ENCODE results near the gene BRD3.
"Not testable (repeated sequence)": the region's sequence is repeated elsewhere in the genome, so short reads cannot be mapped to it uniquely, and the experiment has no call there.

BRD3 gene

GRCh38 chr9:134083451-134083850, 15.6 kb upstream of the BRD3 start:
- H3K18ac ChIP-seq (ENCODE audit: low read length): no peak overlapping the region
- H2BK5ac ChIP-seq (ENCODE audit: low read length): no peak overlapping the region
- H2BK15ac ChIP-seq (replicated peaks; ENCODE audit: low read depth): no peak overlapping the region
- no peaks in the 10 kb centered on the region for H3K79me2 ChIP-seq (ENCODE audit: control insufficient read depth, insufficient read depth, low read length)
- H3K27me3 ChIP-seq (ENCODE audit: insufficient read depth, low read length, poor library complexity): peaks cover 2% of the 10 kb centered on the region
- no peak overlapping the region for H3K4ac ChIP-seq (ENCODE audit: low read depth, low read length)
- H3K4me3 ChIP-seq (ENCODE audit: low read length): no peak overlapping the region
- H3K9ac ChIP-seq (ENCODE audit: low read length): no peak overlapping the region
- H3K27ac ChIP-seq (ENCODE audit: low read depth, low read length): no peak overlapping the region
- H4K5ac ChIP-seq (ENCODE audit: low read length): no peak overlapping the region
- H4K8ac ChIP-seq (ENCODE audit: low read depth, low read length): no peak overlapping the region
- no peak for DNase-seq
- no peaks in the 10 kb centered on the region for H3K4me1 ChIP-seq (ENCODE audit: control insufficient read depth, low read depth, low read length)
- H3K56ac ChIP-seq (ENCODE audit: low read length): no peak overlapping the region
- no peaks in the 10 kb centered on the region for H3K36me3 ChIP-seq (ENCODE audit: control insufficient read depth, insufficient read depth, low read length)
- no peak overlapping the region for H2AK5ac ChIP-seq (ENCODE audit: low read length)
- H3K23ac ChIP-seq (ENCODE audit: low read length): no peak overlapping the region
- no peak overlapping the region for H3K4me2 ChIP-seq (ENCODE audit: low read length)
- H3K79me1 ChIP-seq (ENCODE audit: low read length): no peaks in the 10 kb centered on the region
- H2BK120ac ChIP-seq (ENCODE audit: low read depth, low read length): no peak overlapping the region
- WGBS (ENCODE audit: extremely low coverage, insufficient coverage, low lambda C conversion rate): no CpG with 5 or more reads among the region's 2 CpGs

- Histone ChIP-seq H2BK120ac (ENCODE audit: low read depth, low read length) (no peak overlapping the region), H2BK15ac (replicated peaks; ENCODE audit: low read depth) (no peak overlapping the region), H3K27me3 (ENCODE audit: insufficient read depth, low read length, poor library complexity) (no peaks in the 10 kb centered on the region), H4K5ac (ENCODE audit: low read length) (no peak overlapping the region), H3K79me2 (ENCODE audit: control insufficient read depth, insufficient read depth, low read length) (no peaks in the 10 kb centered on the region), H3K18ac (ENCODE audit: low read length) (no peak overlapping the region), H3K4me3 (ENCODE audit: low read length) (no peak overlapping the region), H3K4me2 (ENCODE audit: low read length) (no peak overlapping the region), H3K9ac (ENCODE audit: low read length) (no peak overlapping the region), H3K27ac (ENCODE audit: low read depth, low read length) (no peak overlapping the region), H2AK5ac (ENCODE audit: low read length) (no peak overlapping the region), H3K4me1 (ENCODE audit: control insufficient read depth, low read depth, low read length) (no peaks in the 10 kb centered on the region), H3K4ac (ENCODE audit: low read depth, low read length) (no peak overlapping the region), H2BK5ac (ENCODE audit: low read length) (no peak overlapping the region), H3K56ac (ENCODE audit: low read length) (no peak overlapping the region), H3K23ac (ENCODE audit: low read length) (no peak overlapping the region), H3K36me3 (ENCODE audit: control insufficient read depth, insufficient read depth, low read length) (no peaks in the 10 kb centered on the region), H4K8ac (ENCODE audit: low read depth, low read length) (no peak overlapping the region), H3K79me1 (ENCODE audit: low read length) (no peaks in the 10 kb centered on the region)
- WGBS (ENCODE audit: extremely low coverage, insufficient coverage, low lambda C conversion rate): no CpG with 5 or more reads among the region's 1 CpG
- DNase-seq: no peak
Observed at GRCh38 chr9:134076644-134077043, 8.8 kb upstream of the BRD3 start.

GRCh38 chr9:134075689-134076088, 7.9 kb upstream of the BRD3 start:
- not testable (repeated sequence) for H3K18ac ChIP-seq (ENCODE audit: low read length); H3K4me3 ChIP-seq (ENCODE audit: low read length); H3K4me2 ChIP-seq (ENCODE audit: low read length); H3K56ac ChIP-seq (ENCODE audit: low read length); H3K79me2 ChIP-seq (ENCODE audit: control insufficient read depth, insufficient read depth, low read length); DNase-seq; H2BK15ac ChIP-seq (replicated peaks; ENCODE audit: low read depth); H2AK5ac ChIP-seq (ENCODE audit: low read length); H4K5ac ChIP-seq (ENCODE audit: low read length); H2BK5ac ChIP-seq (ENCODE audit: low read length); H4K8ac ChIP-seq (ENCODE audit: low read depth, low read length); H2BK120ac ChIP-seq (ENCODE audit: low read depth, low read length); H3K79me1 ChIP-seq (ENCODE audit: low read length); H3K4me1 ChIP-seq (ENCODE audit: control insufficient read depth, low read depth, low read length); H3K36me3 ChIP-seq (ENCODE audit: control insufficient read depth, insufficient read depth, low read length); H3K27me3 ChIP-seq (ENCODE audit: insufficient read depth, low read length, poor library complexity); H3K23ac ChIP-seq (ENCODE audit: low read length); H3K4ac ChIP-seq (ENCODE audit: low read depth, low read length); H3K9ac ChIP-seq (ENCODE audit: low read length); H3K27ac ChIP-seq (ENCODE audit: low read depth, low read length)
- WGBS (ENCODE audit: extremely low coverage, insufficient coverage, low lambda C conversion rate): no CpG with 5 or more reads among the region's 31 CpGs

GRCh38 chr9:134073500-134073899, 5.7 kb upstream of the BRD3 start:
- Histone ChIP-seq H3K4me1 (ENCODE audit: control insufficient read depth, low read depth, low read length) (no peaks in the 10 kb centered on the region), H3K27ac (ENCODE audit: low read depth, low read length) (no peak overlapping the region), H3K79me2 (ENCODE audit: control insufficient read depth, insufficient read depth, low read length) (no peaks in the 10 kb centered on the region), H3K56ac (ENCODE audit: low read length) (no peak overlapping the region), H4K5ac (ENCODE audit: low read length) (no peak overlapping the region), H3K23ac (ENCODE audit: low read length) (no peak overlapping the region), H3K4me3 (ENCODE audit: low read length) (no peak overlapping the region), H3K9ac (ENCODE audit: low read length) (no peak overlapping the region), H3K4ac (ENCODE audit: low read depth, low read length) (no peak overlapping the region), H2BK15ac (replicated peaks; ENCODE audit: low read depth) (no peak overlapping the region), H3K18ac (ENCODE audit: low read length) (no peak overlapping the region), H2AK5ac (ENCODE audit: low read length) (no peak overlapping the region), H2BK5ac (ENCODE audit: low read length) (no peak overlapping the region), H3K27me3 (ENCODE audit: insufficient read depth, low read length, poor library complexity) (no peaks in the 10 kb centered on the region), H3K4me2 (ENCODE audit: low read length) (no peak overlapping the region), H2BK120ac (ENCODE audit: low read depth, low read length) (no peak overlapping the region), H3K79me1 (ENCODE audit: low read length) (no peaks in the 10 kb centered on the region), H3K36me3 (ENCODE audit: control insufficient read depth, insufficient read depth, low read length) (no peaks in the 10 kb centered on the region), H4K8ac (ENCODE audit: low read depth, low read length) (no peak overlapping the region)
- no CpG with 5 or more reads among the region's 6 CpGs for WGBS (ENCODE audit: extremely low coverage, insufficient coverage, low lambda C conversion rate)
- no peak for DNase-seq

- not testable (repeated sequence) for H3K4me1 ChIP-seq (ENCODE audit: control insufficient read depth, low read depth, low read length); H4K8ac ChIP-seq (ENCODE audit: low read depth, low read length); H3K27ac ChIP-seq (ENCODE audit: low read depth, low read length); H3K9ac ChIP-seq (ENCODE audit: low read length); H2BK15ac ChIP-seq (replicated peaks; ENCODE audit: low read depth); H2AK5ac ChIP-seq (ENCODE audit: low read length); H2BK120ac ChIP-seq (ENCODE audit: low read depth, low read length); H3K18ac ChIP-seq (ENCODE audit: low read length); DNase-seq; H3K79me2 ChIP-seq (ENCODE audit: control insufficient read depth, insufficient read depth, low read length); H3K4me3 ChIP-seq (ENCODE audit: low read length); H3K27me3 ChIP-seq (ENCODE audit: insufficient read depth, low read length, poor library complexity); H3K79me1 ChIP-seq (ENCODE audit: low read length); H3K23ac ChIP-seq (ENCODE audit: low read length); H3K36me3 ChIP-seq (ENCODE audit: control insufficient read depth, insufficient read depth, low read length); H3K56ac ChIP-seq (ENCODE audit: low read length); H4K5ac ChIP-seq (ENCODE audit: low read length); H2BK5ac ChIP-seq (ENCODE audit: low read length); H3K4ac ChIP-seq (ENCODE audit: low read depth, low read length); H3K4me2 ChIP-seq (ENCODE audit: low read length)
- no CpG with 5 or more reads among the region's 7 CpGs for WGBS (ENCODE audit: extremely low coverage, insufficient coverage, low lambda C conversion rate)
Observed at GRCh38 chr9:134072683-134073082, 4.9 kb upstream of the BRD3 start.

- Histone ChIP-seq H3K23ac (ENCODE audit: low read length) (no peak overlapping the region), H4K8ac (ENCODE audit: low read depth, low read length) (no peak overlapping the region), H3K79me2 (ENCODE audit: control insufficient read depth, insufficient read depth, low read length) (peaks cover 11% of the 10 kb centered on the region), H2BK120ac (ENCODE audit: low read depth, low read length) (no peak overlapping the region), H3K4ac (ENCODE audit: low read depth, low read length) (no peak overlapping the region), H3K18ac (ENCODE audit: low read length) (no peak overlapping the region), H3K27ac (ENCODE audit: low read depth, low read length) (no peak overlapping the region), H3K36me3 (ENCODE audit: control insufficient read depth, insufficient read depth, low read length) (no peaks in the 10 kb centered on the region), H3K9ac (ENCODE audit: low read length) (no peak overlapping the region), H3K4me1 (ENCODE audit: control insufficient read depth, low read depth, low read length) (no peaks in the 10 kb centered on the region), H3K27me3 (ENCODE audit: insufficient read depth, low read length, poor library complexity) (no peaks in the 10 kb centered on the region), H3K4me2 (ENCODE audit: low read length) (no peak overlapping the region), H2BK15ac (replicated peaks; ENCODE audit: low read depth) (no peak overlapping the region), H3K56ac (ENCODE audit: low read length) (no peak overlapping the region), H2AK5ac (ENCODE audit: low read length) (no peak overlapping the region), H3K79me1 (ENCODE audit: low read length) (peaks cover 3% of the 10 kb centered on the region), H3K4me3 (ENCODE audit: low read length) (no peak overlapping the region), H4K5ac (ENCODE audit: low read length) (no peak overlapping the region), H2BK5ac (ENCODE audit: low read length) (no peak overlapping the region)
- WGBS (ENCODE audit: extremely low coverage, insufficient coverage, low lambda C conversion rate): no CpG with 5 or more reads among the region's 12 CpGs
- no peak for DNase-seq
Observed at GRCh38 chr9:134071149-134071548, 3.3 kb upstream of the BRD3 start.
